Activated T-helper 2 cell treated with anti-CD3 and anti-CD28 coated beads, Interferon-gamma antibody, Interleukin-2, Interleukin-4, amounts not matched to agents 10 μg/mL and 5 μg/mL and 100 μg/mL, durations not matched to agents 14 hours and 24 hours and 36 hours (primary cell): ENCODE data around the gene ZFPL1. TPM values are rescaled to one million over a fixed set of nuclear protein-coding genes. Genes with fewer than 3 reads are reported as not detected.
A peak's percentile ranks its signal among the peaks of the same experiment; 100 is the strongest.
"Not testable (repeated sequence)": the region's sequence is repeated elsewhere in the genome, so short reads cannot be mapped to it uniquely, and the experiment has no call there.

Experiments
- DNase-seq: peaks from one replicate; pipeline ENCODE4 v3.0.0; 2021; ENCODE audit warnings: low spot score
- H3K27ac Mint-ChIP-seq: one replicate; pipeline ENCODE4 v1.8.0; 2021; ENCODE audit warnings: mixed read lengths
- H3K27me3 Mint-ChIP-seq: one replicate; pipeline ENCODE4 v1.8.0; 2021; ENCODE audit warnings: low read depth, mixed read lengths
- H3K36me3 Mint-ChIP-seq: one replicate; pipeline ENCODE4 v1.8.0; 2021; ENCODE audit warnings: low read depth, mixed read lengths
- H3K4me1 Mint-ChIP-seq: one replicate; pipeline ENCODE4 v1.8.0; 2021; ENCODE audit warnings: low read depth, mixed read lengths
- H3K4me3 Mint-ChIP-seq: one replicate; pipeline ENCODE4 v1.8.0; 2021; ENCODE audit warnings: low read depth, mild to moderate bottlenecking, moderate library complexity, mixed read lengths
- H3K9me3 Mint-ChIP-seq: one replicate; pipeline ENCODE4 v1.8.0; 2021; ENCODE audit warnings: mixed read lengths
- intact Hi-C: fragments of 100-400 bp; cut with micrococcal nuclease; formaldehyde crosslinking; loops from one replicate; pipeline ENCODE4 v1.15.1; 2023
- total RNA-seq: library from RNA; stranded (reverse); gene quantifications from 2 replicates; pipeline ENCODE4 v1.2.3, GENCODE V29; 2022

The ZFPL1 gene
- total RNA-seq, 1 donor from 2014 or later: 37.2 TPM

DNA sequence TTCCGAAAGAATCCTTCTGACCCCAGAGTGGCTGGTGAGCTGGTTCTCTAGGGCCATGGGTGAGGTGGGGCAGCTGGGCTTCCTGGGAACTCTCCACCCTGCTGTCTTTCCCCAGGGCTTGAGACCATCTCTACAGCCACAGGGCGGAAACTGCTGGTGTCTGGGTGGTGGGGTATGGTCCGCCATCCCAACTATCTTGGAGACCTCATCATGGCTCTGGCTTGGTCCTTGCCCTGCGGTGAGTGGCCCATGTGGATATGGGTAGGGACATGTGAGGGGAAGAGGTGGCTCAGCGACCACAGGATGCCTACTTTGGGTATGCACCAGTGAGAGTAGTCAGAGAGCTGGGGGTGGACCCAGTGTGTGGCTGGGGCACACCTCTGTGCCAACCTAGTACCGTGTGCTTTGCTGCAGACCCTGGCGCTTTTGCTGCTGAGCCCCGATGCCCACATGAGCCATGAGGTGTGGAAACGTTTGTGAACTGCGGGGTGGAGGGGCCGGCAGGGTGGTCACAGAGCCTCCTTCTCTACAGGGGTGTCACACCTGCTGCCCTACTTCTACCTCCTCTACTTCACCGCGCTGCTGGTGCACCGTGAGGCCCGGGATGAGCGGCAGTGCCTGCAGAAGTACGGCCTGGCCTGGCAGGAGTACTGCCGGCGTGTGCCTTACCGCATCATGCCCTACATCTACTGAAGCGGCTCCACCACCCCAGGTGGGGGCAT, 31.5 kb downstream of the ZFPL1 start:
- H3K4me1 Mint-ChIP-seq: peaks cover 31% of the 10 kb centered on the region
- intact Hi-C loops: loop anchor here (2.0 to 10.0 kb wide), 4 partner anchors 19 to 459 kb away; partner anchors contain the start of genes ATG2A, EHBP1L1, FAM89B and SYVN1
- H3K36me3 Mint-ChIP-seq: peaks cover 47% of the 10 kb centered on the region
- H3K9me3 Mint-ChIP-seq: no peaks in the 10 kb centered on the region
- peak overlapping the region; percentile 84 for H3K4me3 Mint-ChIP-seq
- no peak for DNase-seq
- H3K27ac Mint-ChIP-seq: peak overlapping the region; percentile 88
- no peaks in the 10 kb centered on the region for H3K27me3 Mint-ChIP-seq

DNA sequence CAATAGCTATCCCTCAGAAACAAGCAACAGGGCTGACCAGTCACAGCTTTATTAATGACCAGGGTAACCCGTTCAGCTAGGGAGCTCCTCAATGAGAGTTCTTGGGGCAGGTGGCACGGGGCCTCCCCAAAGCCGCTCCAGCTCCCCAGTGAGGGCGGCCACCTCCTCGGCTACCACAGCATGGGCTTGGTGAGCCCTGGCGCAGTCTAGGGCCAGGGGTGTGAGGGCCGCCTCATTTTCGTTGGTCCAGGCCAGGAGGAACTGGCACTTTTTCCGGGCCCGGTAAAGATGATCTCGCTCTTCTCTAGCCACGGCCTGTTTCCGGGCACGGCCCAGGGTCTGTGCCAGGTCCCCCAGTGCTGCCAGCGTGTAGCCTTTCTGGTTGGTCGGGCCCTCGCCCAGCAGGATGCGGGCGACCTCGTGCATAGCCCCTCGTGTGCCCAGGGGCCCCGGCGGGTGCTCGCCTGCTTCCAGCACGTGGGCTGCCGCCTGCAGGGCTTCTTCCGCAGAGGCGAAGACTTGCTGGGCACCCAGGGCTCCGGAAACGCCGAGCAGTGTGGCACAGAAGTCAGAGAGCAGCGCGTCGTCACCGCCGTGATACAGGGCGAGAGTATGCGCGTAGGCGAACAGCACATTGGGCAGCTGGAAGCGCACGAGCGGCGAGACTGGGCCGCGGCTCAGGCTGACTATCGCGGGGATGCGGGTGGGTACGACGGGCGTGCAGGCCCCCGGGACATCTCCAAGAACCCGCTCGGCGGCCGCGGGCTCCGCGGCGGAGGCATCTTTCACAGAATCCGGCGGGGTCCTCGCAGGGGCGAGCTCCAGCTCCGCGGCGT, 32.6 kb downstream of the ZFPL1 start:
- Mint-ChIP-seq H3K27ac (peak overlapping the region; percentile 88), H3K36me3 (peaks cover 57% of the 10 kb centered on the region), H3K4me3 (peak overlapping the region; percentile 84), H3K9me3 (no peaks in the 10 kb centered on the region), H3K4me1 (peaks cover 28% of the 10 kb centered on the region), H3K27me3 (no peaks in the 10 kb centered on the region)
- DNase-seq: peak; percentile 48
- intact Hi-C loops: loop anchor here (1.0 to 10.0 kb wide), 6 partner anchors 18 to 458 kb away; partner anchors contain the start of genes ATG2A, CAPN1, EHBP1L1 and FAM89B

DNA sequence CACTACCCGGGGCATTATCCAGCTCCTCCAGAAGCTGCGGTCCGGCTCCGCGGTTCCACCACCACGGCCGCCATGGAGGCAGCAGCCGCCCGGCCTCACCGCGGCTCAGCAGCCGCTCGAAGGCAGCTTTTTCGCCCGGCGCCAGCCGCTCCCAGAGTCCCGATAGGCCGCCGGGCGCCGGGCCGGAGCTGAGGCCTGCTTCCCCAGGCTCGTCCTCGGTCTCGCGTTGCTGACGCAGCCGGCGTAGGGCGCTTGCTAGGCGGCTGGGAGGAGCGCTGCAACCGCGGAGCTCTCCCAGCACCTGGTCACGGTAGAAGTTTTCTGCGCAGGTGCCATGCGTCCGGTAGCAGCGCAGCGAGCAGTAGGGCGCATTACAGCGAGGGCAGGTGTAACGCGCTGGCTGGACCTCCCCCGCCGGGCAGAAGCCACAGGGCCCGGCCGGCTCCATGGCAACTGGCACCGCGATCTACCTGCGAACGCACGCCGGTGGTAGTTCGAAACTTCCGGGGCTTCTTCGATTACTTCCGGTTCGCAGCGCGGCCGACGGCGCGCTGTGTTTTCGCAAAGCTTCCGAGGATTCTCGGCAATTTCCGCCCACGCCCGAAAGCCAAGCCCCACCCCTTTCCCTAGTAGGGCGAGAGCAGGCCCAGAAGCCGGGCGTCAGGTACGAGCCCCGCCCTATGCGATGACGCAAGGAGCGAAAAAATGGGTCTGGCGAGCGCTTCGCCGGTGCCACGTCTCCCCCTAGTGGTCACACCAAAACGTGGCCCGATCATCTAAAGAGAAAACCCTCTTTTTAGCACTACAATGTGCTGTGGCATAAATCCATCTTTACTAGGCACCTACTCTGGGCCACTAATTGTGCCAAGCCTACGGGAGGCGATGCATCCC, 33.4 kb downstream of the ZFPL1 start, which contains the start of gene ZNHIT2:
ZNHIT2 (minus strand) TSS at position 496 of the 891 bp plus-strand sequence; CDS start at position 448, 48 bp downstream.
- Mint-ChIP-seq H3K9me3 (no peaks in the 10 kb centered on the region), H3K36me3 (peaks cover 66% of the 10 kb centered on the region), H3K4me3 (peak within 1 kb of the TSS; percentile 84), H3K27ac (peak within 1 kb of the TSS; percentile 88), H3K27me3 (no peaks in the 10 kb centered on the region), H3K4me1 (peaks cover 28% of the 10 kb centered on the region)
- intact Hi-C loops: loop anchor here (1.0 to 10.0 kb wide), 6 partner anchors 17 to 457 kb away; partner anchors contain the start of genes ATG2A, CAPN1, EHBP1L1 and FAM89B
- DNase-seq: peak; percentile 100

DNA sequence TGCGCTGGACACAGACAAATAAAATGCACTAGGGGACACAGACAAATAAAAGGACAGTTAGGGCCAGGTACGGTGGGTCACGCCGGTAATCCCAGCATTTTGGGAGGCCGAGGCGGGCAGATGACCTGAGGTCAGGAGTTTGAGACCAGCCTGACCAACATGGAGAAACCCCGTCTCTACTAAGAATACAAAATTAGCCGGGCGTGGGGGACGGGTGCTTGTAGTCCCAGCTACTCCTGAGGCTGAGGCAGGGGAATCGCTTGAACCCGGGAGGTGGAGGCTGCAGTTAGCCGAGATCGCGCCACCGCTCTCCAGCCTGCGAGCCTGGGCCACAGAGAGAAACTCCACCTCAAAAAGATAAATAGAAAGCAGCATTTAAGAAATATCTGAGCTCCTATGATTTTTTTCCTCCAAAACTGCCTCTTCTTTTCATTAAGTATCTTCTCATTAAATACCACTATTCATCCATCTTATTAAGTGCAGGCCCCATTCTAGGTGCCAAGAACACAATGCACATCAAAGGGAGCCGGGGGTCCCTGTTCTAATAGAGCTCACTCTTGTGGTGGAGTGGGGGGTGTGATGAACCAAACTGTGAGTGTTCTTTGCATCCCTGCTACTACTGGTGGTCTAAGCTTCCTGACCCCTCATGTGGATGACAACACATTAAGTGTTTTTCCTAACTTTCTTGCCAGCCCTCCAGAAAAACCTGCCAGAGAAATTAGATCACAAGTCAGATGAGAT, 34.2 kb downstream of the ZFPL1 start:
- no peak for DNase-seq
- intact Hi-C loops: loop anchor here (5.0 to 10.0 kb wide), 3 partner anchors 203 to 457 kb away; partner anchors contain the start of genes ATG2A, EHBP1L1, FAM89B and ZNRD2
- no peaks in the 10 kb centered on the region for H3K27me3 Mint-ChIP-seq
- H3K9me3 Mint-ChIP-seq: no peaks in the 10 kb centered on the region
- peak overlapping the region; percentile 84 for H3K4me3 Mint-ChIP-seq
- H3K36me3 Mint-ChIP-seq: peaks cover 66% of the 10 kb centered on the region
- H3K4me1 Mint-ChIP-seq: peaks cover 28% of the 10 kb centered on the region
- H3K27ac Mint-ChIP-seq: peak overlapping the region; percentile 82

DNA sequence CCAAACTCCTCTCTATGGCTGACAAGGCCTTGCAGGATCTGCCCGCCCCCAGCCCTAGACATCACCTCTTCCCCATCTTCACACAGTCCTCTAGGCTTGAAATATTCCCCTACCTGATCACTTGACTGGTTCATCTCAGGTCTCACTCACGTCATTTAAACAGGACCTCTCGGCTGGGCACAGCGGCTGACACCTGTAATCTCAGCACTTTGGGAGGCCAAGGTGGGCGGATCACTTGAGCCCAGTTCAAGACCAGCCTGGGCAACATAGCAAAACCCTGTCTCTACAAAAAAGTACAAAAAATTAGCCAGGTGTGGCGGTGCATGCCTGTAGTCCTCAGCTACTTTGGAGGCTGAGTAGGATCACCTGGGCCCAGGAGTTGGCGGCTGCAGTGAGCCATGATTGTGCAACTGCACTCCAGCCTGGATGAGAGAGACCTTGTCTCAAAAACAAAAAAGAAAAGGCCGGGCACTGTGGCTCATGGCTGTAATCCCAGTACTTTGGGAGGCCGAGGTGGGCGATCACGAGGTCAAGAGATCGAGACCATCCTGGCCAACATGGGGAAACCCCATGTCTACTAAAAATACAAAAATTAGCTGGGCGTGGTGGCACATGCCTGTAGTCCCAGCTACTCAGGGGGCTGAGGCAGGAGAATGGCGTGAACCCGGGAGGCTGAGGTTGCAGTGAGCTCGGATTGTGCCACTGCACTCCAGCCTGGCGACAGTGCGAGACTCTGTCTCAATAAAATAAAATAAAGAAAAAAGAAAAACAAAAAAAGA, 35.1 kb downstream of the ZFPL1 start:
- DNase-seq, H3K27me3 Mint-ChIP-seq, H3K9me3 Mint-ChIP-seq, H3K4me3 Mint-ChIP-seq: not testable (repeated sequence)
- Mint-ChIP-seq H3K27ac (peak overlapping the region; percentile 59), H3K4me1 (peaks cover 22% of the 10 kb centered on the region), H3K36me3 (peaks cover 65% of the 10 kb centered on the region)
- intact Hi-C loops: loop anchor here (5.0 to 10.0 kb wide), 3 partner anchors 204 to 456 kb away; partner anchors contain the start of genes ATG2A, EHBP1L1, FAM89B and ZNRD2

DNA sequence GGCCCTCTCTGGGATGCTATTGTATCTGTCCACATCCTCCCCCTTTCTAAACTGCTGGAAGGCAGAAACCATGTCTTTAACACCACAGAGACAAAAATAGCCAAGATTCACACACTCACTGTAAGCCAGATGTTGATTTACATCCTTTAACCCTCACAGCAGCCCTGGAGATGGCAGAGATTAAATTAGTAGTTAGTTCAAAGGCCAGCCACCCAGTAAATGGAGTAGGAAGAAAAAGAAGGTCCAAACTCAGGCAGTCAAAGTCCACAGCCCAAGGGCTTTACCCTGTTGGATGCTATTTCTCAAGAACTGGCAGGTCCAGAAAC, 35.6 kb downstream of the ZFPL1 start:
- H3K4me1 Mint-ChIP-seq: peaks cover 24% of the 10 kb centered on the region
- intact Hi-C loops: loop anchor here (5.0 to 10.0 kb wide), 3 partner anchors 205 to 455 kb away; partner anchors contain the start of genes ATG2A, EHBP1L1, FAM89B and ZNRD2

DNA sequence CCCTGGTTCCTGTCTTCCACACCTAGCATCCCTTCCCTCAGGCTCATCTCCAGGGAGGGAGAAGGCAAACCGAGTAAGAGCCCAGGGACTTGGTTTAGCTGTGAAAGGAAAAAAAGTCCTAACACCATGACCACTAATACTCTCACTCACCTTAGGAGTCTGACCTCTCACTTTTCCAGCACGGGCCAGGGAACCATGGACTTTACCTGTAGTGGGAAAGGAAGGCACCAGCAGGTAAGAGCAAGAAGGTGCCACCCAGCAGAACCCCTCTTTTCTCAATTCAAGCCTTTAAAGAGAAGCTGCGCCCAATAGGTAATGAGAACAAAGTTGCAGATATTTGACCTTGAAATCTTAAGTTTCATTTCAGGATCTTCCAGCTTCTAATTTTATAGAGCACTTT, 36.8 kb downstream of the ZFPL1 start:
- peak overlapping the region; percentile 98 for H3K27ac Mint-ChIP-seq
- no peaks in the 10 kb centered on the region for H3K9me3 Mint-ChIP-seq
- no peaks in the 10 kb centered on the region for H3K27me3 Mint-ChIP-seq
- H3K4me3 Mint-ChIP-seq: peak overlapping the region; percentile 100
- intact Hi-C loops: no loop called here
- DNase-seq: no peak
- H3K4me1 Mint-ChIP-seq: peaks cover 24% of the 10 kb centered on the region
- peaks cover 75% of the 10 kb centered on the region for H3K36me3 Mint-ChIP-seq

More for the DNA sequence above, 35.6 kb downstream of the ZFPL1 start:
- H3K9me3 Mint-ChIP-seq: no peaks in the 10 kb centered on the region
- no peak for DNase-seq
- peak overlapping the region; percentile 24 for H3K4me3 Mint-ChIP-seq
- H3K27ac Mint-ChIP-seq: peak overlapping the region; percentile 31
- H3K36me3 Mint-ChIP-seq: peaks cover 69% of the 10 kb centered on the region
- no peaks in the 10 kb centered on the region for H3K27me3 Mint-ChIP-seq

DNA sequence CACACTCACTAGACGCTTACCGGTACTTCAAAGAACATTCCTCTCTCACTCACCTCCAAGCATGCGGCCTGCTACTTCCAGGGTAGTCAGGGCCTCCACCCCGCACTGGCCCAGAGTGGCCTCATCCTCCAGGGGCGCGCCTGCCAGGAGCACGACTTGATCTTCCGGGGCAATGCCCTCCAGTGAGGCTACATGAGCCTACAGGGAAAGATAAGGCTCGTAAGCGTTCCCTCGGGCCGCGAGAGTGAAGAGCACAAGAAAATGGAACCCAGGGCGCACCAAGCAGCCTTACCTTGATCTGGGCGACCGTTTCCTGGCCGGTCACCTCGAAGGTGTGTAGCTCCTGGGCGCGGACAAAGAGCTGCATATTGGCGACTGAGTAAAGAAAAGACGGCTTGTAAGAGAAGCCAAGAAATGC, 37.4 kb downstream of the ZFPL1 start:
- H3K4me1 Mint-ChIP-seq: peaks cover 24% of the 10 kb centered on the region
- H3K36me3 Mint-ChIP-seq: peaks cover 74% of the 10 kb centered on the region
- H3K4me3 Mint-ChIP-seq: peak overlapping the region; percentile 100
- peak; percentile 24 for DNase-seq
- H3K9me3 Mint-ChIP-seq: no peaks in the 10 kb centered on the region
- intact Hi-C loops: no loop called here
- H3K27me3 Mint-ChIP-seq: no peaks in the 10 kb centered on the region
- H3K27ac Mint-ChIP-seq: peak overlapping the region; percentile 98

DNA sequence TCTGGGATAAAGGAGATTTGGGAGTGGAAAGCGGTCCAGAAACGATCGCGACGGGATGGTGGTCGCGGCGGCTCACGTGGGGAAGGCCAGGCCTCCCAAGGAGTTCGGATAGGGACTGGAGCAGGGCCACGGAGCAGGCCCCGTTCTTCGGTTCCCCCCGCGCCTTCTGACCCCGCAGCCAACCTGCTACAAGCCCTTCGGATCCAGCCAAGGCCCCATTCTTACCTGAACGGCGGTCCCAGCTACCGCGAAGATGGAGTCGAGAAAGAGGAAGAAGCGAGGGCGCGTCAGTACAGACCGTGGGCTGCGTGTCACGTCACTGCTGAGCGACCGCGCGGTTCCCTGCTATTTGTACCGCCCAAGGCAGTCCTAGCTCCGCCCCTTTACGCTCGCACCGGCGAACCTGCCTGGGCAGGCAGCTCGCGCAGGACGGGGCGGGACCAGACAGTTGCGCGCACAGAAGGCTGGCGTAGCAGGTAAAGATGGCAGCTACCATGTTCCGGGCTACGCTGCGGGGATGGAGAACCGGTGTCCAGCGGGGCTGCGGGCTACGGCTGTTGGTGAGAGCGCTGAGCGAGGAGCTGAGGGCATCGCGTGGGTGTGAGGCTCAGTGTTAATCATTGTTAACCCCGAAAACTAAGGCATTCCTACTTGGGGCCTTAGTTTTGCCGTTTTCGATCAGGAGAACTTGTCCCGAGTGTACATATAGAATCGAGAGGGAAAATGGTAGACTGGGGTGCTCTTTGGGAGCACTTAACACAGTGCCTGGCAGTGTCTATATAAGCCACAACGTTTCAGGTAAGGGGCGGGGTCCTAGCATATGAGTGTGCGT, 38.1 kb downstream of the ZFPL1 start, which contains the start of the genes FAU and MRPL49:
FAU (minus strand) TSS at position 270 of the 832 bp plus-strand sequence. CDS start 321 bp downstream, outside the sequence.
MRPL49 (plus strand) TSS at position 457 of the 832 bp plus-strand sequence; CDS start at position 483, 26 bp downstream.
- intact Hi-C loops: loop anchor here (1.0 kb wide), 3 partner anchors 13 to 59 kb away; partner anchors contain the start of genes CAPN1, CDCA5 and ZFPL1
- H3K27ac Mint-ChIP-seq: peak within 1 kb of the TSS; percentile 98
- peak within 1 kb of the TSS; percentile 100 for H3K4me3 Mint-ChIP-seq
- peaks cover 24% of the 10 kb centered on the region for H3K4me1 Mint-ChIP-seq
- H3K9me3 Mint-ChIP-seq: no peaks in the 10 kb centered on the region
- no peaks in the 10 kb centered on the region for H3K27me3 Mint-ChIP-seq
- peaks cover 81% of the 10 kb centered on the region for H3K36me3 Mint-ChIP-seq
- DNase-seq: peak; percentile 99
